Fibroblast of lung (primary cell): ENCODE measurements around the gene WWOX. TPM values are rescaled to one million over a fixed set of nuclear protein-coding genes. Genes with fewer than 3 reads are reported as not detected.

Experiments
- DNase-seq, 2 donors: peaks; one replicate each; pipeline versions ENCODE4 v3.0.0 to v3.0.0-alpha.2; 2010; ENCODE audit warnings: low read depth in 2 of 2
- H2AFZ ChIP-seq: 2 replicates; pipeline ENCODE4 v1.5.1; 2012; ENCODE audit warnings: low read length, control low read depth, inconsistent platforms
- H3K27ac ChIP-seq: 2 replicates; pipeline ENCODE4 v1.5.1; 2011; ENCODE audit warnings: low read length, control low read depth; ENCODE audit not compliant: insufficient read depth
- H3K27me3 ChIP-seq: 2 replicates; pipeline ENCODE4 v1.5.1; 2011; ENCODE audit warnings: mild to moderate bottlenecking, low read length; ENCODE audit not compliant: control insufficient read depth, insufficient read depth
- H3K36me3 ChIP-seq: 2 replicates; pipeline ENCODE4 v1.5.1; 2011; ENCODE audit warnings: low read length; ENCODE audit not compliant: control insufficient read depth, insufficient read depth
- H3K4me1 ChIP-seq: 2 replicates; pipeline ENCODE4 v1.5.1; 2011; ENCODE audit warnings: low read length; ENCODE audit not compliant: control insufficient read depth, insufficient read depth; ENCODE audit errors: extremely low read depth
- H3K4me2 ChIP-seq: 2 replicates; pipeline ENCODE4 v1.5.1; 2011; ENCODE audit warnings: low read length, control low read depth; ENCODE audit not compliant: insufficient read depth; ENCODE audit errors: extremely low read depth
- H3K4me3 ChIP-seq, 4 experiments: fragments of 200-600 bp in 1 of 4; sonication (generic) in 1 of 4; replicated peaks in 1 of 4; 2 replicates each; pipeline ENCODE4 v1.5.1; 2011 to 2016; ENCODE audit warnings: low read length in 4 of 4, low read depth in 3 of 4, mild to moderate bottlenecking in 3 of 4, control low read depth in 2 of 4, inconsistent platforms in 1 of 4, mixed read lengths in 1 of 4; ENCODE audit not compliant: insufficient read depth in 1 of 4; ENCODE audit errors: control extremely low read depth in 1 of 4
- H3K79me2 ChIP-seq: 2 replicates; pipeline ENCODE4 v1.5.1; 2012; ENCODE audit warnings: mild to moderate bottlenecking, low read length, inconsistent platforms; ENCODE audit not compliant: control insufficient read depth, insufficient read depth
- H3K9ac ChIP-seq: 2 replicates; pipeline ENCODE4 v1.5.1; 2011; ENCODE audit warnings: mild to moderate bottlenecking, low read length, control low read depth; ENCODE audit not compliant: insufficient read depth
- H3K9me3 ChIP-seq: 2 replicates; pipeline ENCODE4 v1.5.1; 2012; ENCODE audit warnings: low read depth, low read length; ENCODE audit not compliant: control insufficient read depth, insufficient read depth
- H4K20me1 ChIP-seq: 2 replicates; pipeline ENCODE4 v1.5.1; 2011; ENCODE audit warnings: low read length; ENCODE audit not compliant: control insufficient read depth, insufficient read depth; ENCODE audit errors: extremely low read depth
- CTCF ChIP-seq, 2 donors: IDR thresholded peaks in 1 of 2; conservative IDR thresholded peaks in 1 of 2; 1 replicate in 1 of 2; 2 replicates in 1 of 2; pipeline ENCODE4 v1.5.1; 2011 to 2012; ENCODE audit warnings: low read length in 2 of 2, control low read depth in 1 of 2, inconsistent platforms in 1 of 2, low read depth in 1 of 2, mild to moderate bottlenecking in 1 of 2
- EZH2 ChIP-seq: IDR thresholded peaks from 2 replicates; pipeline ENCODE4 v1.5.1; 2012; ENCODE audit warnings: low read length, control low read depth, mild to moderate bottlenecking; ENCODE audit errors: missing control alignments
- polyA plus RNA-seq, 2 donors: library from polyadenylated mRNA; depleted of rRNA in 1 of 2; stranded (reverse) in 1 of 2; unstranded in 1 of 2; fragments of >200 nt; gene quantifications; 2 replicates each; pipeline ENCODE4 v1.2.1, GENCODE V29; 2011 to 2012; ENCODE audit warnings: missing spikeins in 1 of 2
- total RNA-seq: library from RNA; depleted of rRNA; stranded (reverse); fragments of >200 nt; gene quantifications from 2 replicates; pipeline ENCODE4 v1.2.1, GENCODE V29; 2014

The WWOX gene
- total and polyA plus RNA-seq, 2 donors (not counting 1 experiment from before 2014, with no cell fraction given) = 5.6 to 16.3 TPM

DNA sequence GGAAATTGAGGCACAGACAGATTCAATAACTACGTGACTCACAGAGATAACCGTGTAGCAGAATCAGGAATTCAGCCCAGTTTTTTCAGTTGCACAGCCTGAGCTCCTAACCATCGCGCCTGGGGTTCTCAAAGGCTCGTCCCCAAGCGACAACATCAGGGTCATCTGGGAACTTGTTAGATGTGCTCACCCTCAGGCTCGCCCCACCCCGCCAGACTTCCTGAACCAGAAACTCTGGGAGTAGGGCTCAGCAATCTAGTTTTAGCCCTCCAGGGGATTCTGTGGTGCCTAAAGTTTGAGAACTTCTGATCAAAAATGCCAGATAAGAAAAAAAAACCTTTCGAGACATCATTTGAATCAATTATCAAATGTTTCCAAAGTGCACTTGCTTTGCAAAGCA, 559.8 kb downstream of the WWOX start:
- DNase-seq = no peak
- Histone ChIP-seq H3K9me3 (no peaks in the 10 kb centered on the region), H3K4me2 (no peak overlapping the region), H3K4me3 (no peak overlapping the region), H2AFZ (no peak overlapping the region), H3K4me1 (no peaks in the 10 kb centered on the region), H3K79me2 (no peaks in the 10 kb centered on the region), H3K36me3 (no peaks in the 10 kb centered on the region), H3K27ac (no peak overlapping the region), H3K9ac (no peak overlapping the region), H3K27me3 (no peaks in the 10 kb centered on the region), H4K20me1 (no peaks in the 10 kb centered on the region)
- TF ChIP-seq CTCF (conservative IDR thresholded peaks at IDR 0.05 in 1 of 2, IDR thresholded peaks at IDR 0.05 in 1 of 2; ENCODE audit: low read depth in 1 of 2, low read length in 2 of 2) = no peak
- TF ChIP-seq EZH2 = no peak

- H3K9ac ChIP-seq = no peak overlapping the region
- DNase-seq = no peak
- no peaks in the 10 kb centered on the region for H4K20me1 ChIP-seq
- no peak overlapping the region for H3K27ac ChIP-seq
- H3K79me2 ChIP-seq = no peaks in the 10 kb centered on the region
- H3K4me2 ChIP-seq = no peak overlapping the region
- no peak for TF ChIP-seq EZH2
- no peak for TF ChIP-seq CTCF (conservative IDR thresholded peaks at IDR 0.05 in 1 of 2, IDR thresholded peaks at IDR 0.05 in 1 of 2; ENCODE audit: low read depth in 1 of 2, low read length in 2 of 2)
- no peaks in the 10 kb centered on the region for H3K9me3 ChIP-seq
- H3K4me3 ChIP-seq = no peak overlapping the region
- H3K36me3 ChIP-seq = no peaks in the 10 kb centered on the region
- H3K27me3 ChIP-seq = no peaks in the 10 kb centered on the region
- H2AFZ ChIP-seq = no peak overlapping the region
- no peaks in the 10 kb centered on the region for H3K4me1 ChIP-seq
Measured at GRCh38 chr16:78659668-78660217, 560.3 kb downstream of the WWOX start.

GRCh38 chr16:78660795-78661194, 561.3 kb downstream of the WWOX start:
- Histone ChIP-seq H3K36me3 (no peaks in the 10 kb centered on the region), H4K20me1 (no peaks in the 10 kb centered on the region), H3K4me3 (no peak overlapping the region), H3K9ac (no peak overlapping the region), H3K4me1 (no peaks in the 10 kb centered on the region), H3K27me3 (no peaks in the 10 kb centered on the region), H2AFZ (no peak overlapping the region), H3K4me2 (no peak overlapping the region), H3K79me2 (no peaks in the 10 kb centered on the region), H3K27ac (no peak overlapping the region), H3K9me3 (no peaks in the 10 kb centered on the region)
- TF ChIP-seq CTCF (conservative IDR thresholded peaks at IDR 0.05 in 1 of 2, IDR thresholded peaks at IDR 0.05 in 1 of 2; ENCODE audit: low read depth in 1 of 2, low read length in 2 of 2) (no peak), EZH2 (no peak)
- no peak for DNase-seq
